CD14-positive monocyte (primary cell): ENCODE results near the gene MDFIC. TPM values are rescaled to one million over a fixed set of nuclear protein-coding genes. Genes with fewer than 3 reads are reported as not detected.

Experiments used
- DNase-seq, 3 donors: peaks; one replicate each; pipeline ENCODE4 v3.0.0-alpha.2; 2011 to 2022
- H2AFZ ChIP-seq: 2 replicates; pipeline ENCODE4 v1.6.0; 2012; ENCODE audit warnings: mild to moderate bottlenecking, low read depth, low read length, inconsistent platforms; ENCODE audit not compliant: insufficient read depth, poor library complexity, severe bottlenecking
- H3K27ac ChIP-seq, 2 donors: 1 replicate in 1 of 2; 2 replicates in 1 of 2; pipeline ENCODE4 v1.5.1; 2012 to 2013; ENCODE audit warnings: low read length in 2 of 2, control low read depth in 1 of 2, inconsistent platforms in 1 of 2, low read depth in 1 of 2, mild to moderate bottlenecking in 1 of 2
- H3K27me3 ChIP-seq, 2 donors: one replicate each; pipeline versions ENCODE4 v1.6.0 to v1.6.1; 2011 to 2013; ENCODE audit warnings: low read length in 2 of 2; ENCODE audit not compliant: control insufficient read depth in 2 of 2, insufficient read depth in 2 of 2
- H3K36me3 ChIP-seq, 2 donors: replicated peaks in 1 of 2; 1 replicate in 1 of 2; 2 replicates in 1 of 2; pipeline versions ENCODE4 v1.5.1 to v1.6.1; 2012 to 2013; ENCODE audit warnings: low read length in 2 of 2, control low read depth in 1 of 2, inconsistent platforms in 1 of 2, mild to moderate bottlenecking in 1 of 2; ENCODE audit not compliant: insufficient read depth in 2 of 2, control insufficient read depth in 1 of 2
- H3K4me1 ChIP-seq, 2 donors: 1 replicate in 1 of 2; 2 replicates in 1 of 2; pipeline versions ENCODE4 v1.5.1 to v1.6.1; 2012 to 2013; ENCODE audit warnings: low read length in 2 of 2, control low read depth in 1 of 2, inconsistent platforms in 1 of 2, mild to moderate bottlenecking in 1 of 2, moderate library complexity in 1 of 2; ENCODE audit not compliant: insufficient read depth in 2 of 2, control insufficient read depth in 1 of 2
- H3K4me2 ChIP-seq: replicated peaks from 2 replicates; pipeline ENCODE3; 2012; ENCODE audit warnings: low read length, moderate library complexity, mild to moderate bottlenecking; ENCODE audit not compliant: poor library complexity, severe bottlenecking; ENCODE audit errors: extremely low read depth
- H3K4me3 ChIP-seq, 3 experiments: fragments of 200-600 bp in 1 of 3; sonication (generic) in 1 of 3; replicated peaks in 1 of 3; 1 replicate in 2 of 3; 2 replicates in 1 of 3; pipeline ENCODE4 v1.5.1; 2011 to 2013; ENCODE audit warnings: low read length in 3 of 3, mild to moderate bottlenecking in 3 of 3, control low read depth in 2 of 3, low read depth in 2 of 3, inconsistent platforms in 1 of 3, moderate library complexity in 1 of 3
- H3K79me2 ChIP-seq: 2 replicates; pipeline ENCODE4 v1.6.0; 2012; ENCODE audit warnings: mild to moderate bottlenecking, control low read depth, inconsistent platforms, low read length, moderate library complexity; ENCODE audit not compliant: insufficient read depth
- H3K9ac ChIP-seq: 2 replicates; pipeline ENCODE4 v1.6.0; 2017; ENCODE audit warnings: low read length, mild to moderate bottlenecking; ENCODE audit not compliant: insufficient read depth, poor library complexity, severe bottlenecking
- H3K9me3 ChIP-seq, 2 donors: replicated peaks in 1 of 2; 1 replicate in 1 of 2; 2 replicates in 1 of 2; pipeline versions ENCODE4 v1.5.1 to v1.6.1; 2012 to 2013; ENCODE audit warnings: low read length in 2 of 2, control low read depth in 1 of 2; ENCODE audit not compliant: control insufficient read depth in 1 of 2, insufficient read depth in 1 of 2
- H4K20me1 ChIP-seq: 2 replicates; pipeline ENCODE4 v1.6.0; 2012; ENCODE audit warnings: mild to moderate bottlenecking, low read length, control low read depth, moderate library complexity; ENCODE audit not compliant: insufficient read depth
- H3K27ac Mint-ChIP-seq, 7 donors: one replicate each; pipeline ENCODE4 v1.8.0; 2020; ENCODE audit warnings: mild to moderate bottlenecking in 7 of 7, mixed read lengths in 7 of 7, moderate library complexity in 6 of 7, inconsistent platforms in 2 of 7
- H3K27me3 Mint-ChIP-seq, 3 donors: one replicate each; pipeline ENCODE4 v1.8.0; 2021 to 2022; ENCODE audit warnings: low read depth in 3 of 3, mild to moderate bottlenecking in 3 of 3, mixed read lengths in 3 of 3, moderate library complexity in 3 of 3, inconsistent platforms in 1 of 3
- H3K36me3 Mint-ChIP-seq, 2 donors: one replicate each; pipeline ENCODE4 v1.8.0; 2020; ENCODE audit warnings: mixed read lengths in 2 of 2, inconsistent platforms in 1 of 2, mild to moderate bottlenecking in 1 of 2
- H3K4me1 Mint-ChIP-seq: one replicate; pipeline ENCODE4 v1.8.0; 2020; ENCODE audit warnings: mild to moderate bottlenecking, mixed read lengths
- H3K4me3 Mint-ChIP-seq, 2 donors: one replicate each; pipeline ENCODE4 v1.8.0; 2020; ENCODE audit warnings: mild to moderate bottlenecking in 2 of 2, mixed read lengths in 2 of 2, moderate library complexity in 1 of 2
- H3K9me3 Mint-ChIP-seq, 7 donors: one replicate each; pipeline ENCODE4 v1.8.0; 2020 to 2022; ENCODE audit warnings: mixed read lengths in 7 of 7, mild to moderate bottlenecking in 6 of 7, moderate library complexity in 6 of 7, inconsistent platforms in 2 of 7
- CTCF ChIP-seq: fragments of 200-600 bp; IDR thresholded peaks from one replicate; pipeline ENCODE4 v1.8.0; 2022; ENCODE audit warnings: antibody characterized with exemption, mild to moderate bottlenecking
- WGBS: methylation state at CpG from one replicate; pipeline ENCODE4 v1.1.5; 2013; ENCODE audit warnings: missing lambda C conversion rate; ENCODE audit not compliant: insufficient coverage; 5-methylcytosine and 5-hydroxymethylcytosine counted together
- intact Hi-C, 2 donors: fragments of 100-400 bp; cut with micrococcal nuclease; formaldehyde crosslinking; loops; one replicate each; pipeline versions ENCODE4 v1.15.0 to v1.15.1; 2023
- polyA plus RNA-seq, 3 donors: library from polyadenylated mRNA; depleted of rRNA in 1 of 3; unstranded in 2 of 3; stranded (reverse) in 1 of 3; fragments of 300-500 nt in 2 of 3; fragments of >200 nt in 1 of 3; fragmentation: Illumina TruSeq in 2 of 3; gene quantifications; 1 replicate in 2 of 3; 2 replicates in 1 of 3; pipeline ENCODE4 v1.2.3, GENCODE V29; 2012 to 2021

MDFIC gene
- polyA plus RNA-seq, 3 donors = 13.0 to 30.0 (median 19.9) TPM

- peaks cover 0 to 4% (median 2%) of the 10 kb centered on the region in 7 donors for H3K9me3 Mint-ChIP-seq
- Histone ChIP-seq H3K4me2 (no peak overlapping the region), H4K20me1 (no peaks in the 10 kb centered on the region), H3K36me3 (peaks cover 0 to 35% of the 10 kb centered on the region in 2 donors), H2AFZ (no peak overlapping the region), H3K27ac (no peak overlapping the region), H3K9me3 (no peaks in the 10 kb centered on the region), H3K9ac (no peak overlapping the region), H3K79me2 (peaks cover 16% of the 10 kb centered on the region), H3K4me1 (peaks cover 0 to 1% of the 10 kb centered on the region in 2 donors), H3K27me3 (no peaks in the 10 kb centered on the region), H3K4me3 (no peak overlapping the region)
- WGBS = no CpG with 5 or more reads among the region's 3 CpGs
- TF ChIP-seq CTCF = no peak
- no peak overlapping the region for H3K4me3 Mint-ChIP-seq
- intact Hi-C loops = no loop called here
- H3K4me1 Mint-ChIP-seq = peaks cover 5% of the 10 kb centered on the region
- H3K27ac Mint-ChIP-seq = peak overlapping the region in 2 of 7 donors; percentile 0 to 16
- no peak for DNase-seq
- peaks cover 37 to 48% of the 10 kb centered on the region in 2 donors for H3K36me3 Mint-ChIP-seq
- H3K27me3 Mint-ChIP-seq = no peaks in the 10 kb centered on the region
These were observed 64.6 kb downstream of the MDFIC start for GRCh38 chr7:114986190-114987180.

GRCh38 chr7:114988026-114988425, 66.1 kb downstream of the MDFIC start:
- intact Hi-C loops = no loop called here
- H3K4me3 Mint-ChIP-seq = no peak overlapping the region
- Histone ChIP-seq H3K9ac (no peak overlapping the region), H3K9me3 (no peaks in the 10 kb centered on the region), H3K4me3 (no peak overlapping the region), H3K79me2 (peaks cover 16% of the 10 kb centered on the region), H3K36me3 (peaks cover 0 to 23% of the 10 kb centered on the region in 2 donors), H3K27ac (no peak overlapping the region), H3K27me3 (no peaks in the 10 kb centered on the region), H3K4me1 (no peaks in the 10 kb centered on the region), H3K4me2 (no peak overlapping the region), H4K20me1 (no peaks in the 10 kb centered on the region), H2AFZ (no peak overlapping the region)
- TF ChIP-seq CTCF = no peak
- H3K36me3 Mint-ChIP-seq = peaks cover 29 to 37% of the 10 kb centered on the region in 2 donors
- DNase-seq = no peak
- peaks cover 6% of the 10 kb centered on the region for H3K4me1 Mint-ChIP-seq
- no CpG with 5 or more reads among the region's 1 CpG for WGBS
- peaks cover 0 to 4% (median 2%) of the 10 kb centered on the region in 7 donors for H3K9me3 Mint-ChIP-seq
- H3K27ac Mint-ChIP-seq = no peak overlapping the region
- no peaks in the 10 kb centered on the region for H3K27me3 Mint-ChIP-seq
